NOMO-1 treated with DMSO at 0.1 percent for 48 hours (cell line): ENCODE results near the gene POR.

ENCODE experiments used
- DNase-seq: peaks from one replicate; lab custom pipeline; 2025; ENCODE audit not compliant: unreplicated experiment; lab: John Stamatoyannopoulos, UW

Gene POR

GRCh38 chr7:75971309-75971960 lies 56.5 kb downstream of the POR start:
- no peak for DNase-seq

- peak; percentile 34 for DNase-seq
Measured at GRCh38 chr7:75971961-75972763, 57.2 kb downstream of the POR start.

GRCh38 chr7:75977743-75978142 lies 62.8 kb downstream of the POR start:
- no peak for DNase-seq

GRCh38 chr7:75979759-75980429 lies 64.9 kb downstream of the POR start:
- DNase-seq, result no peak

GRCh38 chr7:75980430-75981202 lies 65.7 kb downstream of the POR start:
- no peak for DNase-seq

- no peak for DNase-seq
Measured at GRCh38 chr7:75981203-75981452, 66.2 kb downstream of the POR start.

GRCh38 chr7:75981453-75982305 lies 66.7 kb downstream of the POR start:
- DNase-seq, result no peak

GRCh38 chr7:75982306-75983064 lies 67.5 kb downstream of the POR start:
- no peak for DNase-seq

GRCh38 chr7:75983471-75984129 lies 68.6 kb downstream of the POR start:
- DNase-seq, result no peak

GRCh38 chr7:75984130-75985008 lies 69.4 kb downstream of the POR start:
- DNase-seq, result no peak

GRCh38 chr7:75985009-75985517 lies 70.1 kb downstream of the POR start:
- no peak for DNase-seq

- DNase-seq, result no peak
Measured at GRCh38 chr7:75985518-75986146, 70.7 kb downstream of the POR start.

GRCh38 chr7:75986147-75986781 lies 71.3 kb downstream of the POR start:
- DNase-seq, result no peak

GRCh38 chr7:75987026-75987804 lies 72.3 kb downstream of the POR start:
- DNase-seq, result no peak

- DNase-seq, result no peak
Measured at GRCh38 chr7:75987805-75988567, 73.0 kb downstream of the POR start.
